ENCODE results near the gene BHLHE40. TPM values are rescaled to one million over a fixed set of nuclear protein-coding genes. Genes with fewer than 3 reads are reported as not detected.

The BHLHE40 gene
- polyA plus RNA-seq, 1 donor: 24.2 TPM

DNA sequence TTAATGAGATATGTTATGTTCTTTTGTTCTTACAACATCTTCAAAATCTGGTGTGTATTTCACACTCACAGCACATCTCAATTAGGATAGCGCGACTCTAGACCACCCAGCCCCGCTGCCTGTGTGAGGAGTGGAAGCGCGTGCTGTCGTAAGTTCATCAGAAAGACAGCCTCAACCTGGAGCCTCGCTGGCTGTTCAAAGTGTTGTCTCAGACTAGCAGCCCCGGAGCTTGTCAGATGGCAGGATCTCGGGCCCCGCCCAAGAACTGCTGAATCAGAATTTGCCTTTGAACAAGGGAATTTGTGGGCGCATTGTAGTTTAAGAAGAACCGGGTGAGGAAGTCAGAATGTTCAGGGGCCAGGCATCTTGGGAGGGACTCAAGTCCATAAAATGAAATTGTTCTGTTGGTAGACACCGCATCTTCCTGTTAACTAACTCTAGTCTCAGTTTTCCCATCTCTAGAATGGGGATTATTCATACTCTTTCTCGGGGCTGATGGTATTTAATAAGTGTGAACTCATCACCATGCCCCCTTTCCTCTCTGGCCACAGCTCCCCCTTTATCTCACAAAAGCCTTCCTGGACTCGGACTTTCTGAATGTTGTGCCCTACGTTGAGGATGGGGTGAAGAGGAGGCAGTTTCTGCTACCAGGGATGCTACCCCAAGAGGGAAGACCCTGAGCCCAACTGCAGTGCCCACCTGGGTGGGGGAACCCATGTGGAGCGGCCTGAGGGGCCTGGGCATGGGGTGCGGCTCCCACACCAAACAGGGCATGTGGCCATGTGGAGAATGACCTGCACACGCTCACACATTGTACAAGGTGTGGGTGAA, 40.4 kb downstream of the BHLHE40 start:
- no peak for DNase-seq (ENCODE audit: low read depth)

DNA sequence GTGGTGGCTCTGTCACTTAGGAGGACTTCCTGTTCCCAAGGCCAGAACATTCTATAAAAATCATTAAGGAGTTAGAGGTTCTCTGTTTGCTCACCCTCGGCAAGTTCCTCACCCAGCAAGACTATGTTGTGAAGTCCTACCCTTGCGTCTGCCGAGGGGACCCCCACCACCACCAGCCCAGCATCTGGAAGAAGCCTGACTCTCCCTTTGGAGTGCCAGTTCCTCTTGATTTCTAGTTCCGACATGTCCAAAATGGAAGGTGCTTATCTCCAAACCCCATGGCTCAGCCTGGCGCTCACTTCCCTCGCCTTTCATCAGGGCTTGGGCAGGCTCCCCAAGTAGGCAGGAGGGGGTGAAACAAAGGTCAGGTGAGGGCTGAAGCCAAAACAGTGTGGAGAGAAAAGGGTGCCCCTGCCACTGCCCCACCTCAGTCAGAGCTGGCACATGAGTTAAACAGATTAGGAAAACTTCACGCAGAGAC, 41.0 kb downstream of the BHLHE40 start:
- no peak for DNase-seq (ENCODE audit: low read depth)

DNA sequence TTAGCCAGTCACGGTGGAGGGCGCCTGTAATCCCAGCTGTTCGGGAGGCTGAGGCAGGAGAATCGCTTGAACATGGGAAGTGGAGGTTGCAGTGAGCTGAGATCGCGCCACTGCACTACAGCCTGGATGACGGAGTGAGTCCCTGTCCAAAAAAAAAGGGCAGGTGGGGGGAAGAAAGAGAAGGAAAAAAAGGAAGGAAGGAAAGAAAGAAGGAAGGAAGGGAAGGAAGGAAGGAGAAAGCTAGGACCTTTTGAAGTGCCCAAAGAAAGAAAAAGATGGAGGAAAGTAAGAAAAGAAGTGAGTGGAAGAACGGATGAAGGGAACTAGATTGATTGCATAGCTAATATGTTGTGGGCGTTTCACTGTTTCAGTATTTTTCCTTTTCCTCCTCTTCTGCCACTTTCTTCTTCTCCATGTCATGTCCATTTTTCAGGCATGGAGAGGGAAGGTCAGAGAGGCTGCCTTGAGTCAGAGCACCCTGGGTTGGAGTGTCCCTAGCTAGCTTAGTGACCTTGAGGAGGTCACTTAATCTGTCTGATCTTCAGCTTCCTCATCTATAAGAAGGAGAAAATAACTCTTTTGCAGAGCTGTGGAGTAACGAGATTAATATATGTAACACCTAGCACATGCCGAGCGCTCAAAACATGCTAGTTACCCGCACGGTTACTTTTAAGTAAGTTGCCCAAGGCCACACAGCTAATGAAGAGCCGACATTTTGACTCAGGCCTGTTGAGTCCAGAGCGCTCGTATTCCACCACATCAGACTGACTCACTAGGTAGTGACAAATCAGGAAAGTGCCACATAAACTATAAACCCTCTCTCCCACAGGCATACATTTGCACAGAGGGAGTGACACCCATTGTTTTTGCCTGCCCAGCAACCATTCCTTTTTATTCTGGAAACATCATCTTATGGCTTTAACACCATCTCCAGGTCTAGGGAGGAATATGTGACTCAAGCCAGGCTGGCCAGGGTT, 42.2 kb downstream of the BHLHE40 start:
- no peak for DNase-seq (ENCODE audit: low read depth)

DNA sequence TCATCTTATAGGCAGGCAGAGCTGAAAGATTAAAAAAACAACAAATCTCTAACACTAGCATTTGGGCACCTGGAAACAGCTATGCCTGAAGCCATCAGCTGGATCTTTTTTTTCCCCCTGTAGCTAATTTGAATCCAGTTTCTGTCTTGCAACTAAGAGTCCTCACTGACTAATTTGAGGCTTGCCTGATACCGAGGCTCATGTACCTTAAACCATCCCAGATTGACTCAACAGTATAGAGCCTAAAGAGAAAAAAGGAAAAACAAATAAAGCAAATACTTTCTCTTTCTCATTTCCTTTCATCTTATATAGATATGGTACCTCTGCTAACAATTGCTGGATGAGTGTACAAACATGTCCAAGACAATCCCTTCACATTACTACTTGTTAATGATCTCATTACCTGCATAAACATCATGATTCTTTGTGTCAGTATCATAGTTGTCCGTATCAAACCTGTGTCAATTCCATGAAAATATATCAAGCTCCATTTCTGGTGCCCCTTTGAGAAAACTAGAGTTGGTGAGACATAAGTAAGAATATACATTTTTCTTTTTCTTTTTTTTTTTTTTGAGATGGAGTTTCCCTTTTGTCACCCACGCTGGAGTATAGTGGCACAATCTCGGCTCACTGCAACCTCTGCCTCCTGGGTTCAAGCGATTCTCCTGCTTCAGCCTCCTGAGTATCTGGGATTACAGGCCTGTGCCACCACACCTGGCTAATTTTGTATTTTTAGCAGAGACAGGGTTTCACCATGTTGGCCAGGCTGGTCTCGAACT, 43.1 kb downstream of the BHLHE40 start:
- DNase-seq (ENCODE audit: low read depth): no peak

DNA sequence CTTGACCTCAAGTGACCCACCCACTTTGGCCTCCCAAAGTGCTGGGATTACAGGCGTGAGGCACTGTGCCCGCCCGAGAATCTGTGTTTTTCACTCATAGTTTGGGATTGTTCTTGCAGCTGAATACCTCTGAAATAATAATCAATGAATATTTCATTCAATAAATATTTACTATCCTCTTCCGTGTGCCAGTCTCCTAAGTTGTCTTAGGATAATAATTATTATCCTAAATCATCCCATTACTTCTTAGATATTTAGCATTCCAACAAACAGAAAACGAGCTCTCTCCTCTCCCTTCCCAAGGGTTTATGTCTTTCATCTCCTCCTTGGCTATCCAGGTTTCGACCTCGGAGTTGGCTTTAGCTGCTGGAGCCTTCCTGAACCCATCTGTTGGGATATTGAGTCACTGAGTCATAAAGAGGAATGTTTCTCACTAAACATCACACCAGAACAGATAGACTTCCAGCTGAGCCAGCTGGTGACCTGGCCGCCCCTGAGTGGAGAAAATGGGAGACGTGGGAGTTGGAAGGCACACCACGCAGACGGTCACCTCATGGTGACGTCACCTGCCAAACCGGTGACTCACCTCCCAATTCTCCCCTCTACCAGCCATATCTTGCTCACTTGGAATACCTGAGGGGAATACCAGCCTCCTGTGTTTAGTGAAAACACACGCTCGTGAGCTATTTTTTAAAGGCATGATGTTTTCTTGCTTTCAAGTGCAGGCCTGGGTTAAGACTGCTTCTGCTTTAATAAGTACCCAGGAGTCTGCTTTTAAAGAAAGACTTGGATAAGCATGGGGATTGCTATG, 43.9 kb downstream of the BHLHE40 start:
- DNase-seq (ENCODE audit: low read depth): no peak

DNA sequence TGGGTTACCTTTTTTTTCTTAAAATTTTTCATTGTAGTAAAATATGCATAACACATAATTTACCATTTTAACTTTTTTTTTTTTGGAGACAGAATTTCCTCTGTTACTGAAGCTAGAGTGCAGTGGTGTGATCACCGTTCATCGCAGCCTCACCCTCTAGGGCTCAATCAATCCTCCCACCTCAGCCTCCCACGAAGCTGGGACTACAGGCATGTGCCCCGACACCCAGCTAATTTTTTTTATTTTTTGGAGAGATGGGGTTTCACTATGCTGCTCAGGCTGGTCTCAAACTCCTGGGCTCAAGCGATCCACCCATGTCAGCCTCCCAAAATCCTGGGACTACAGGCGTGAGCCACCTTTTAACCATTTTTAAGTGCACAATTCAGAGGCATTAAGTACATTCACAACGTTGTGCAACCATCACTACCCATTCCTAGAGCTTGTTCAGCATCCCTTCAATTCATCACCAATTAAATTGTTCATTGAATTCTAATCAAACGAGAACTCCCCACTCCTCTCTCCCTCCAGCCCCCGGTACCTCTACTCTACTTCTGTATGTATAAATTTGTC, 44.6 kb downstream of the BHLHE40 start:
- no peak for DNase-seq (ENCODE audit: low read depth)

DNA sequence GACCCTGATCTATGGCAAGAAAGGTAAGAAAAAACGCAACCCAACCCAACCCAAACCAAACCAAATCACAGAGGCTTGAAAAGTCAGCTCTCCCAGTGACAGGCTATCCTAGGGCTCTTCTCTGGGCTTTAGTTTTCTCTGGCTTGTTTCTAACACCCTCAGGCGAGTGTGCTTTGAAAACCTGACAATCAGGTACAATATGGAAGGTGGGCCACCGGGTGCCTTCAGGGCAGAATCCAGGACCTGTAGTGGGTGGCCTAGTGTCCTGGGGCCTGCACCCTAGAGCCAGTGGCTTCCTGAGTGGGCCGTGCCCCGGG, 46.8 kb downstream of the BHLHE40 start:
- no peak for DNase-seq (ENCODE audit: low read depth)

DNA sequence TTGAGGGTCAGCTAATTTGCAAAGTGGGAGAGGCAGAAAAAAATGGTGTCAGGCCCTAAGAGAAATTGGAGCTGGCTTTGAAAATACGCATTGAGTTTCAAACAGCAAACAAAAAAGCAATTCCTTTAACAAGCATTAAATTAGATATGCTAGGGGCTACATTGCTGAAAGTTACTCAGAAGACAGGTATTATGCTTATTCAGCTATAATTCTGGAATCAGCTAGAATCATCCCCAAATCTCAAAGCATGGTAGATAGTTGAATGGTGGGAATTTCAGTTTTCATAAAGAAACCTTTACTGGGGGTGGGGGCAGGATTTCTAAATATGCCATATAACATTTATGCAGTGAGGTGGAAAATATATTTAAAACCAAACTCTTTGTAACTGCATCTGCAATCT, 50.5 kb downstream of the BHLHE40 start:
- DNase-seq (ENCODE audit: low read depth): no peak

DNA sequence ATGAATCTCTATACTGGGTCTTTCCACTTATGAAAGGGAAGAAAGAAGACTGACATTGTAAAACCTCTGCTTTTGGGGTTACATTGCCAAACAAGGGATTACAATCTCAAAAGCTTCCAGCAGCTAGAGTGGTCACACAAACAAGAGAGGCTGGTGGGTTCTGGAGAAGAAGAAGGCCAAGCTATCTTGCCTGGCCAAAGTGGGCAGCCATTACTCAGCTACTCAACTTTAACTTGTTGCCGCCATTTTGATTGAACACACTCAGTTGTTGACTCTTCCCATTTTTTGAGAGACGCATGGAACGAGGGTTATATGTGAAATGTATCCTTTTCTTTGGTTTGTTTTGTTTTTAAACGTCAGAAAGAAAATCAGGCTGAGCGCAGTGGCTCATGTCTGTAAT, 50.9 kb downstream of the BHLHE40 start:
- DNase-seq (ENCODE audit: low read depth): no peak

DNA sequence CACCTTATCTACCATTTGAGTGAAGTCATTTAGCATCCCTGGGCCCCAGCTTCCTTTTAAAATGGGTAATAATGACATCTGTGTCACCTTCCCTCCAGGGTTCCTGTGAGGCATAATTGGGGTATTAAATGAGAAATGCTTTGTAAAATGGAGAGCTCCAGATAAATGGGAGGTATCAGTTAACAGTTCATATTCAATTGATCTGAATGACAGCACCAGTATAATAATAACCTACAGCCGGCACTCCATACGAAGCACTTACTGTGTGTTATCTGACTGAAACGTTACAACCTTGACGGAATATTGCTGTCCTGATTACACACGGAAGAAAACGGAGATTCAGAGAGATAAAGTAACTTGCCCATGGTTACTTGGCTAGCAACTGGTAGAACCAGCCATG, 53.6 kb downstream of the BHLHE40 start:
- DNase-seq (ENCODE audit: low read depth): no peak

Other genes starting within 250 kb of the BHLHE40 start
- 39.9 TPM for gene ARL8B, start 142.9 kb downstream of the BHLHE40 start, polyA plus RNA-seq (ENCODE audit: insufficient read length)
- 9.7 TPM for gene EDEM1, start 208.3 kb downstream of the BHLHE40 start, polyA plus RNA-seq (ENCODE audit: insufficient read length)

Measured in forelimb muscle (tissue), 1 donor.